Esophagus squamous epithelium (tissue), 4 donors: ENCODE measurements around the gene CADPS.

ENCODE experiments used
- POLR2A ChIP-seq, 4 donors: fragments of 450-650 bp; IDR thresholded peaks; one replicate each; pipeline ENCODE4 v1.6.1; 2017; ENCODE audit warnings: antibody characterized with exemption in 4 of 4, mild to moderate bottlenecking in 4 of 4, moderate library complexity in 3 of 4
- TF ChIP-seq, protein P1 (sequence below), 6 experiments: fragments of 450-650 bp in 4 of 6; fragments of 200-600 bp in 2 of 6; sonication (generic) in 2 of 6; IDR thresholded peaks; one replicate each; pipeline ENCODE4 v1.5.1; 2016 to 2019; ENCODE audit warnings: antibody characterized with exemption in 6 of 6, mild to moderate bottlenecking in 4 of 6, moderate library complexity in 4 of 6

DNA sequence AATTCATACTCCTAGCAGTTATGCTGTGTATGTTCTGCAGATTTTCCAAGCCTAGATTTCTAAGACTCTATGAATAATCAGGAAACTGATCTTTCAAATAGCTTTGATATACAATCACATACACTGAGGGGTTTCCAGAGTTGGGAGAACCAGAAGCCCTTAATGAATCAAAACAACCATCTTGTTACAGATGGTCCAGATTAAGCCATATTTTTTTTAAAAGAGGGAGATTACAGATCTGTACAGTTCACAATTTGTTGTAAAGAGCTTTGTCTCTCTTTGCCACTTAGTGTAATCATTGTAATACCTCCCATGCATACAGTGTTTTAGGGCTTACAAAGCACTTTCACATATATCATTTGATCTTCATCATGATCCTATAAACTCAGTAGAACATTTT lies 47.7 kb downstream of the CADPS start:
- TF ChIP-seq POLR2A (IDR thresholded peaks at IDR 0.05), result no peak
- TF ChIP-seq, protein P1, sequence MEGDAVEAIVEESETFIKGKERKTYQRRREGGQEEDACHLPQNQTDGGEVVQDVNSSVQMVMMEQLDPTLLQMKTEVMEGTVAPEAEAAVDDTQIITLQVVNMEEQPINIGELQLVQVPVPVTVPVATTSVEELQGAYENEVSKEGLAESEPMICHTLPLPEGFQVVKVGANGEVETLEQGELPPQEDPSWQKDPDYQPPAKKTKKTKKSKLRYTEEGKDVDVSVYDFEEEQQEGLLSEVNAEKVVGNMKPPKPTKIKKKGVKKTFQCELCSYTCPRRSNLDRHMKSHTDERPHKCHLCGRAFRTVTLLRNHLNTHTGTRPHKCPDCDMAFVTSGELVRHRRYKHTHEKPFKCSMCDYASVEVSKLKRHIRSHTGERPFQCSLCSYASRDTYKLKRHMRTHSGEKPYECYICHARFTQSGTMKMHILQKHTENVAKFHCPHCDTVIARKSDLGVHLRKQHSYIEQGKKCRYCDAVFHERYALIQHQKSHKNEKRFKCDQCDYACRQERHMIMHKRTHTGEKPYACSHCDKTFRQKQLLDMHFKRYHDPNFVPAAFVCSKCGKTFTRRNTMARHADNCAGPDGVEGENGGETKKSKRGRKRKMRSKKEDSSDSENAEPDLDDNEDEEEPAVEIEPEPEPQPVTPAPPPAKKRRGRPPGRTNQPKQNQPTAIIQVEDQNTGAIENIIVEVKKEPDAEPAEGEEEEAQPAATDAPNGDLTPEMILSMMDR (IDR thresholded peaks at IDR 0.05), result no peak
